SW 1271 (cell line): ENCODE data around the gene SYCP3.
"Not testable (repeated sequence)": the region's sequence is repeated elsewhere in the genome, so short reads cannot be mapped to it uniquely, and the experiment has no call there.

Experiments used
- DNase-seq, 2 experiments: peaks; one replicate each; lab custom pipeline; 2025; lab: John Stamatoyannopoulos, UW

SYCP3 gene

GRCh38 chr12:101759396-101760047 lies 20.3 kb upstream of the SYCP3 start:
- peak in 1 of 2 experiments; percentile 19 for DNase-seq

DNA sequence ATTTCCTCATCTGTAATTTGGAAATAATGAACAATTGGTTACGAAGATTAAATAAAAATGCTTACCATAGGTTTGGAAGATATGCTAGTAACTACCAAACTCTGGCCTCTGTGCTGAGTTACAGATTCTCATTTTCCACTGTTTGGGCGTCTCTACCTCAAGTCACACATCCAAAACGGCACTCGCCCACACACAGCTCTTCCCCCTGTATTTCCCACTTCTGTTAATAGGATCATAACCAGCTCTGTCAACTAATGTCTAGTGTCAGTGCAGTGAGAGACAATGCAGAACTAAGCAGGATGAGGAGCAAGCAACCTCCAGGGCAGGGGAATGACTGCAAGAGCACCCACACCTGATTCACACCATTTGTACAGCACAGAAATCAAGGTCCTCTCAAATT lies 10.9 kb upstream of the SYCP3 start:
- no peak for DNase-seq

- no peak for DNase-seq
Measured at GRCh38 chr12:101749657-101750056, 10.4 kb upstream of the SYCP3 start.

- DNase-seq: no peak
Measured at GRCh38 chr12:101748907-101749306, 9.6 kb upstream of the SYCP3 start.

GRCh38 chr12:101747697-101748096 lies 8.4 kb upstream of the SYCP3 start:
- no peak for DNase-seq

DNA sequence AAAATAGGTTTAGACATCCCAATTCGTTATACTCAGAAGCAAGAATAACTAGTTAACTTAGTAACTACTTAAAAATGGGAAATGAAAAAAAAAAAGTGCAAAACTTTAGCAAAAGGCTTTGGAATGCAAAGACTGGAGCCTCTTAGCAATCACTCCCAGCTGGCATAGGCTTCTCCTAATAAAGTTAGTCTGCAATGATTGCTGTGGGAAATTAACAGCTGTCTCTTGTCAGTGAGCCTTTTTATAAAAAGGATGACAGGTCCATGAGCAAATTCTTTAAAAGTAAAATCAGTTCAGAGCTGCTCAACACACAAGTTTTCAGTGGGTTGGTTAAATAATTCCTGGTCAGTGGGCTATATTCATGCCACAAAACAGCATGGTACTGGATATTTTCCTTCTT lies 7.4 kb upstream of the SYCP3 start:
- no peak for DNase-seq

- DNase-seq: no peak
Measured at GRCh38 chr12:101746196-101746595, 6.9 kb upstream of the SYCP3 start.

DNA sequence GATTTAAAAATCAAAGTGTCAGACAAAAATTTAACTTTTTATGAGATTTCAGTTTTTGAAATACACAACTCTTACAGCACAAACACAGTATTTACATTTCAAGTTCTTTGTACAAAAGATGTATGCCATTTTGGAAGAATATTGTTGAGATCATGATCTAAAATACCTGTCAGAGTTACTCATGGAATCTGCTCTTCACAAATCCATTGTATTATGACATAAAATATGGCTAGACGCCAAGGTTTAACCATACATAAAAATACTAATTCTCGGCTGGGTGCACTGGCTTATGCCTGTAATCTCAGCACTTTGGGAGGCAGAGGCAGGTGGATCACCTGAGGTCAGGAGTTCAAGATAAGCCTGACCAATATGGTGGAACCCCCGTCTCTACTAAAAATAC lies 6.2 kb upstream of the SYCP3 start:
- no peak for DNase-seq

GRCh38 chr12:101743724-101744472 lies 4.6 kb upstream of the SYCP3 start:
- DNase-seq: no peak

DNA sequence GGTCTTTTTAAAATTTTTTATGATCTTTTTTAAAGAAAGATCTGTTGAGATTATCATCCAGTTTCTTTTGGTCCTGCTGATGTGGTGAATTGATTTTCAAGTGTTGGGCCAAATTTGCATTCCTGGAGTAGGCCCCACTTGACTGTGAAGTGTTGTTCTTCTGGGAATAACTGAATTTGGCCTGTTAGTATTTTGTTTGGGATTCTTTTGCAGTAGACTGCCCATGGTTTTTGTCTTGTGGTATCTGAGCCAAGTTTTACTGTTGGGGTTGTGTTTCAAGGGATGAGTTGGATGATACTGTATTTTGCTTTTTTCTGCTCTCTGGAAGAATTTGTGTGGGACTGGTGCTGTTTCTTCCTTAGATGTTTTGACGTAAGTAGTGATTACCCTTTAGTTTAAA lies 4.0 kb upstream of the SYCP3 start:
- DNase-seq: no peak

GRCh38 chr12:101740980-101741379 lies 1.7 kb upstream of the SYCP3 start:
- DNase-seq: no peak

GRCh38 chr12:101740566-101740965 lies 1.3 kb upstream of the SYCP3 start:
- no peak for DNase-seq

- DNase-seq: no peak
Measured at GRCh38 chr12:101737476-101737875, 1.8 kb downstream of the SYCP3 start.

- DNase-seq: not testable (repeated sequence)
Measured at GRCh38 chr12:101734482-101734881, 4.8 kb downstream of the SYCP3 start.

DNA sequence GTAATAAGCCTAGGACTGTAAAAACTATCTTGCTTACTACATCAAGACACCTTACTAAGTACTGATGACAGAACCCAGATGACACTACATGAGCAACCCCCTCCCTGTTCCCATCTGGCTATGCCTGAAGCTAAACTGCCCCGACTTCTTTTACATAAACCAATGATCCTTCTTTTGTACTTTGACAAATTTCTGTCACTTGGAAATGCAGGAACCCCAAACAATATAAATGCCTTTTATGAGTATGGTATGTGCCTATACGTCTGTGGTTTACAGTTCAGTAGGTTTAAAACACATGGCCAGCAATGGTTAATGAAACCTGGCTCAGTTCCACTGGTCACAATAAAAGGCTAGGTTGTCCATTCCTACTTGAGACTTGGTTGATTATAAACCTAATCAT lies 6.1 kb downstream of the SYCP3 start:
- no peak for DNase-seq

DNA sequence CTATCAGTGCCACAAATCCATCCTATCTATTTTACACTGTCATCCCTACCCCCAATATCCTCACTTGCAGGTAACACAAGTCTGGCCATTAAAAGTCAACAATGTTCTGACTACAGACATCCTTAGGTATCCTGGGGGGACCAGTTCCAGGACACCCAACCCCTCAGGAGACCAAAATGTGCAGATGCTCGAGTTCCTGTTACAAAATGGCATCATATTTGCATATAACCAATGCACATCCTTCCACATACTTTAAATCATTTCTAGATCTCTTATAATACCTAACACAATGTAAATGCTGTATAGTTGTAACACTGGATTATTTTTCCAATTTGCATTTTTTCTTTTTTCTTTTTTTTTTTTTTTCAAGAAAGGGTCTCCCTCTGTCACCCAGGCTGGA lies 6.9 kb downstream of the SYCP3 start:
- no peak for DNase-seq

DNA sequence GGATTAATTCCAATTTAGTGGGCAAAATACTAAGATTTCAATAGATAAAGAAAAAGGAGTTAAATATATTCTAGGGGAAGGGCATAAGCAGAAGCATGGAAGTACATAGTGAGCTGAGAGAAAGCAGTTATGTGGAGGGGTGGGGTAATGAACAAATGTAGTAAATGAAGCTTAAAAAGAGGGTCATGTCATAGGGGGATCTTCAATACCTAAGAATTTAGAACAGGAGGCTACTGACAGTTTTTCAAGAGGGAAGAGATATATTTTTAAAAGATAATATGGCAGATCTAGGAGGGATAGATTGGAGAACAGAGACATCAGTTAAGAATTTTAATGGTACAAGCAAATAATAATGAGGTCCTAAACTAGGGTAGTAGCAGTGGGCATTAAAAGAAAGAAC lies 9.4 kb downstream of the SYCP3 start:
- DNase-seq: no peak

DNA sequence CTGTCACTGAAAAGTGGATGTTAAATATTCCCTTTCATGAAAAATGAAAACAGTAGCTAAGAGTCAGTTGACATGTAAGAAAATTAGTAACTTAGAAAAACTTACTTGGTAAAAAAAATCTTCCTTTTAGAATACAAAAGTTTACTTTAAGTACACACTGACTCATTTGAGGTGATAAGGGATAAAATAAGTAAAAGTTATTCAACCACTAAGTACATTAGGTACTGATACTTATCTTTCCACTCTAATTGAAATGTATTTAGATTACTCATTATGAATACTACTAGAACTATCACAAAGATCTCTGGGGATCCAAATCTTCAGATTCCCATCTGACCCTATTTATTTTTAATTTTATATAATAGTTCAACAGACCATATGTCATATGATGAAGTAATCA lies 12.2 kb downstream of the SYCP3 start:
- no peak for DNase-seq

DNA sequence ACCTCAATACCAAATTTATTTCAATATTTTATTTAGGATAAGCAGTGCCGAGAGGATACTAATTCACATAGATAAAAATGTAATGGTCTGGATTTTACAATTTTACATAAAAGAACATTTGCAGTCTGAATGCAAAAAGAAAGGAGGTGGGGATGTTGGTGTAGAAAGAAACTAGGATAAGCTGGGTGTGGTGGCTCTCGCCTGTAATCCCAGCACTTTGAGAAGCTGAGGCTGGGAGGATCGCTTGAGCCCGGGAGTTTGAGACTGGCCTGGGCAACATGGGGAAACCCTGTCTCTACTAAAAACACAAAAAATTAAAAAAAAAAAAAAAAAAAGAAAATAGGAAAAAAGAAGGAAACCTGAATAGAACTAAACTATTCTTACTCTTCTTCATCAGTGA lies 16.9 kb downstream of the SYCP3 start:
- no peak for DNase-seq

- no peak for DNase-seq
Measured at GRCh38 chr12:101720118-101720517, 19.1 kb downstream of the SYCP3 start.

DNA sequence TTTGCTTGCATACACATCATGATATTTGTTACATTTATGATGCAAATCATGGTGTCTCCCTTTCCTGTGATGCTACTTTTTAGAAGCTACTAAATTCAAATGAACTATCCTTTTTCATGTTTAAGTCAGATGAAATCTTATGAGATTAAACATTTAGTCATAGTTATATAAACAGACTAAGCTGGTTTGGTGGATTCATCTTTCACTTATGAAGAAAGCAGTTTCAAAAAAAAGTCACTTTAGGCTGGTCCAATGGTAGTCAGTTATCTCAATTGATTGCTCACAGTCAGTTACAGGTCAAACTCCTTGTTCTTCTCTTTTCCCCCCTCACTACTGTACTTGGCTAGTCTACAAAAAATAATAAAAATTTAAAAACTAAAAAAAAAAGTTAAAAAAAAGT lies 19.7 kb downstream of the SYCP3 start:
- DNase-seq: no peak

DNA sequence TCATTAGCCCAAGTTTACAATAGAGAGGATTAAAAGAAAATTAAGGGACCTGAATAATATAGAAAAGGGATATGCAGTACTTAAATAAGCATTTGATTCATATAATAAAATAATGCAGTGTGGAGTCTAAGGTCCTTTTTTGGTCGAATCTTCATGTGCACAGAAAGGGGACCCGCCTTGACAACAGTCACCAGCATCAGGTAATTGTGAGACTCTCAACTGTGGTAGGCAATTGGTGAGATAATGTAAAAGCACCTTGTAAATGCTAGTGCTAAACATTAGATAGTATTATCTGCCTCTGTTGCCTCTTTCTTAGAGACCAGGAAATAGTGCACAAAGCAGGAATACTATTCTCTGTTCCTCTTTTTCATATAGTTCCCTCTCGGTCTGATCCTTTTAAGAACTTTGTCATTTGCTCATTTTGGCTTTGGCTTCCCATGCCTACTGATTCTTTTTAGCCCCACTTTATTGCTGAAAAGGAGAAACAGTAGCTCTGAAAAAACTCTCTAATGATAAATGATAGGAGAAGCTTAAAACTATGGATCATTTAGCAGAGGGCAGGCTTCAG lies 24.3 kb downstream of the SYCP3 start:
- no peak for DNase-seq

DNA sequence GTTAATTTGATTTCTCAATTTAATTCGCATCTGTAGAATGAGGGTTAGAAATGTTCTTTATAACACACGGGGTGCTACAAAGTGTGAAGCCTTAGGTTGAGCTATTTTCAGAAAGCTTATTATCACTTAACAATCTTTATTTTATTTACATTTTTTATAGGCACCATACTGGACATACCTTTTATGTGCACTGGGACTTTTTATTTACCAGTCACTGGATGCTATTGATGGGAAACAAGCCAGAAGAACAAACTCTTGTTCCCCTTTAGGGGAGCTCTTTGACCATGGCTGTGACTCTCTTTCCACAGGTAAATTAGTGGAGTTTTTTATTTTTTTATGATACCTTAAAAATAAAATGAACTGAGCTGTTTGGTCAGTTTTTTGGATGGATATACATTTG lies 25.3 kb downstream of the SYCP3 start:
- DNase-seq: no peak
